Left ventricle myocardium inferior (tissue), 1 donor: ENCODE measurements around the gene NLGN3. TPM values are rescaled to one million over a fixed set of nuclear protein-coding genes. Genes with fewer than 3 reads are reported as not detected.

ENCODE experiments used
- DNase-seq: peaks from one replicate; pipeline ENCODE4 v3.0.0-alpha.2; 2020
- H3K27ac ChIP-seq: fragments of 200-600 bp; replicated peaks from 2 replicates; pipeline ENCODE4 v1.8.0; 2021
- H3K27me3 ChIP-seq: fragments of 200-600 bp; 2 replicates; pipeline ENCODE4 v1.8.0; 2021; ENCODE audit warnings: low read depth
- H3K36me3 ChIP-seq: fragments of 200-600 bp; 2 replicates; pipeline ENCODE4 v1.8.0; 2021
- H3K4me1 ChIP-seq: fragments of 200-600 bp; 2 replicates; pipeline ENCODE4 v1.8.0; 2021
- H3K4me3 ChIP-seq: fragments of 200-600 bp; 2 replicates; pipeline ENCODE4 v1.8.0; 2021; ENCODE audit warnings: mild to moderate bottlenecking, moderate library complexity
- H3K9me3 ChIP-seq: fragments of 200-600 bp; replicated peaks from 2 replicates; pipeline ENCODE4 v1.8.0; 2021
- CTCF ChIP-seq: fragments of 200-600 bp; IDR thresholded peaks from 2 replicates; pipeline ENCODE4 v1.8.0; 2021; ENCODE audit warnings: antibody characterized with exemption, mild to moderate bottlenecking, borderline replicate concordance
- intact Hi-C: fragments of 100-400 bp; cut with micrococcal nuclease; formaldehyde crosslinking; loops from one replicate; pipeline ENCODE4 v1.11.0; 2022
- total RNA-seq: library from RNA; stranded (reverse); fragmentation: NEBNext Ultra II Directional; extraction: Animal tissue kit (Norgen Biotek cat#: 25700); gene quantifications from one replicate; pipeline ENCODE4 v1.2.1, GENCODE V29; 2021
- donor health status: DM: no; HTN: yes; CAD: no; lungs with severe emphysema.

Gene NLGN3
- total RNA-seq, 1 donor from 2014 or later: 0.41 TPM

DNA sequence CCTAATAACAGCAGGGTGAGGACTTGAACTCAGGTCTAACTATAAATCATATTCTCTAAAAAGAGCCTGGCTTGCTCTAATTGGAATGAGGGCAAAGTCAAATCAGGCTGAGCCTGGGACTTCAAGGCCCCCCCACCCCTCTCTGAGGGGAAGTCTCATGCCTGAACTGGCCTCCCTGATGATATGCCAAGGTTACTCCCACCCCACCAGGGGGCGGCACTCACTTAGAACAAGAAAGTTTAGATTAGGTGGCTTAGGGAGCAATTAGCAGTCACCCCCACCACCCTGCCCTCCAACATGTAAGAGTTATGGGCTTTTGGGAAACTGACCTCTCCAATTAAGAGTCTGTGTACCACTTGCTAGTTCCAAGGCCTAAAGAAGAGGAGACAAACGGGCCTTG, 46.3 kb upstream of the NLGN3 start:
- intact Hi-C loops: no loop called here
- no peaks in the 10 kb centered on the region for H3K9me3 ChIP-seq

GRCh38 chrX:71098951-71099506, 45.6 kb upstream of the NLGN3 start:
- no peak for DNase-seq
- intact Hi-C loops: no loop called here

More for the DNA sequence above, 46.3 kb upstream of the NLGN3 start:
- no peak overlapping the region for H3K4me3 ChIP-seq
- H3K27me3 ChIP-seq: no peaks in the 10 kb centered on the region
- H3K36me3 ChIP-seq: no peaks in the 10 kb centered on the region
- no peak overlapping the region for H3K27ac ChIP-seq
- TF ChIP-seq CTCF: peak; percentile 57
- peaks cover 16% of the 10 kb centered on the region for H3K4me1 ChIP-seq
- peak; percentile 40 for DNase-seq

DNA sequence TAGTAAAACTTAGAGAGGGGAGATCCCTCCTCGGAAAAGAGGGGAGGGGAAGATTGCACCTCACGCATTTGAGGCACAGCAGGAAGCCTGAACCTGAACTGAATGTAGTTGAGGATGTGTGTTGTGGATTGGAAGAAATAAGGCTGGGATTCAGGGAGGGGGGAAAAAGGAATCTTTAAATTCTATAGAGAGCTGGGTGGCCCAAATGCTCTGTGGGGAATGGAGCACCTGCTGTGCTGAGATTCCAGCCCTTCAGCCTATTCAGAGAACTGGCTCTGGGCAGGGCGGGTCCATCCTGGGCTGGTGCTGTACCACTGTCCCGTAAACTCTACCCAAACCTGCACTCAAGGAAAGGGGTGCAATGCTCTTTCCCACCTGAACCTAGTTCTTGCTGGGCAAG, 44.9 kb upstream of the NLGN3 start:
- intact Hi-C loops: no loop called here
- Histone ChIP-seq H3K27ac (no peak overlapping the region), H3K4me3 (no peak overlapping the region), H3K36me3 (no peaks in the 10 kb centered on the region), H3K27me3 (no peaks in the 10 kb centered on the region), H3K4me1 (peaks cover 20% of the 10 kb centered on the region), H3K9me3 (no peaks in the 10 kb centered on the region)
- DNase-seq: no peak
- no peak for TF ChIP-seq CTCF

More at GRCh38 chrX:71098951-71099506, 45.6 kb upstream of the NLGN3 start:
- Histone ChIP-seq H3K36me3 (no peaks in the 10 kb centered on the region), H3K4me1 (peaks cover 20% of the 10 kb centered on the region), H3K27me3 (no peaks in the 10 kb centered on the region), H3K27ac (no peak overlapping the region), H3K9me3 (no peaks in the 10 kb centered on the region), H3K4me3 (no peak overlapping the region)
- TF ChIP-seq CTCF: no peak

DNA sequence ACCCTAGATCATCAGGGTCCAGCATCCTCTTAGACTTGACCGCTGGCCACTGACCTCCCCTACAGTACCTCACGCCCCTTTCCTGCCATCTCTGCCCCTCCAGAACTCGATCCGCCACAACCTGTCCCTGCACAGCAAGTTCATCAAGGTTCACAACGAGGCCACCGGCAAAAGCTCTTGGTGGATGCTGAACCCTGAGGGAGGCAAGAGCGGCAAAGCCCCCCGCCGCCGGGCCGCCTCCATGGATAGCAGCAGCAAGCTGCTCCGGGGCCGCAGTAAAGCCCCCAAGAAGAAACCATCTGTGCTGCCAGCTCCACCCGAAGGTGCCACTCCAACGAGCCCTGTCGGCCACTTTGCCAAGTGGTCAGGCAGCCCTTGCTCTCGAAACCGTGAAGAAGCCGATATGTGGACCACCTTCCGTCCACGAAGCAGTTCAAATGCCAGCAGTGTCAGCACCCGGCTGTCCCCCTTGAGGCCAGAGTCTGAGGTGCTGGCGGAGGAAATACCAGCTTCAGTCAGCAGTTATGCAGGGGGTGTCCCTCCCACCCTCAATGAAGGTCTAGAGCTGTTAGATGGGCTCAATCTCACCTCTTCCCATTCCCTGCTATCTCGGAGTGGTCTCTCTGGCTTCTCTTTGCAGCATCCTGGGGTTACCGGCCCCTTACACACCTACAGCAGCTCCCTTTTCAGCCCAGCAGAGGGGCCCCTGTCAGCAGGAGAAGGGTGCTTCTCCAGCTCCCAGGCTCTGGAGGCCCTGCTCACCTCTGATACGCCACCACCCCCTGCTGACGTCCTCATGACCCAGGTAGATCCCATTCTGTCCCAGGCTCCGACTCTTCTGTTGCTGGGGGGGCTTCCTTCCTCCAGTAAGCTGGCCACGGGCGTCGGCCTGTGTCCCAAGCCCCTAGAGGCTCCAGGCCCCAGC, 43.8 kb upstream of the NLGN3 start:
- no peak overlapping the region for H3K27ac ChIP-seq
- DNase-seq: no peak
- TF ChIP-seq CTCF: no peak
- H3K27me3 ChIP-seq: no peaks in the 10 kb centered on the region
- no peak overlapping the region for H3K4me3 ChIP-seq
- intact Hi-C loops: no loop called here
- H3K9me3 ChIP-seq: no peaks in the 10 kb centered on the region
- no peaks in the 10 kb centered on the region for H3K36me3 ChIP-seq
- H3K4me1 ChIP-seq: peaks cover 20% of the 10 kb centered on the region

GRCh38 chrX:71102292-71102691, 42.3 kb upstream of the NLGN3 start:
- no peak for TF ChIP-seq CTCF
- H3K4me1 ChIP-seq: peaks cover 17% of the 10 kb centered on the region
- intact Hi-C loops: no loop called here
- no peak overlapping the region for H3K4me3 ChIP-seq
- H3K27ac ChIP-seq: no peak overlapping the region
- DNase-seq: no peak
- no peaks in the 10 kb centered on the region for H3K36me3 ChIP-seq
- H3K27me3 ChIP-seq: no peaks in the 10 kb centered on the region
- no peaks in the 10 kb centered on the region for H3K9me3 ChIP-seq
